Ectodermal cell (in vitro differentiated cells): ENCODE results near the gene ADCY5.

Source experiments
- H3K27ac ChIP-seq: 2 replicates; pipeline ENCODE4 v1.7.0; 2013; ENCODE audit warnings: mild to moderate bottlenecking, low read depth, low read length; ENCODE audit not compliant: insufficient read depth, poor library complexity, severe bottlenecking
- H3K27me3 ChIP-seq: 2 replicates; pipeline ENCODE4 v1.7.0; 2013; ENCODE audit warnings: mild to moderate bottlenecking, low read length; ENCODE audit not compliant: insufficient read depth, control insufficient read depth, poor library complexity, severe bottlenecking
- H3K36me3 ChIP-seq: one replicate; pipeline ENCODE4 v1.7.0; 2013; ENCODE audit warnings: low read length; ENCODE audit not compliant: control insufficient read depth, insufficient read depth
- H3K4me1 ChIP-seq: one replicate; pipeline ENCODE4 v1.7.0; 2013; ENCODE audit warnings: low read length; ENCODE audit not compliant: control insufficient read depth, insufficient read depth
- H3K4me3 ChIP-seq: 2 replicates; pipeline ENCODE4 v1.7.0; 2013; ENCODE audit warnings: low read depth, low read length, control low read depth; ENCODE audit not compliant: insufficient read depth
- H3K9me3 ChIP-seq: 2 replicates; pipeline ENCODE4 v1.7.0; 2013; ENCODE audit warnings: mild to moderate bottlenecking, low read length, moderate library complexity; ENCODE audit not compliant: control insufficient read depth
- WGBS, 2 experiments: methylation state at CpG; one replicate each; pipeline ENCODE4 v1.1.7; 2013; ENCODE audit warnings: missing lambda C conversion rate in 2 of 2; 5-methylcytosine and 5-hydroxymethylcytosine counted together

The ADCY5 gene

DNA sequence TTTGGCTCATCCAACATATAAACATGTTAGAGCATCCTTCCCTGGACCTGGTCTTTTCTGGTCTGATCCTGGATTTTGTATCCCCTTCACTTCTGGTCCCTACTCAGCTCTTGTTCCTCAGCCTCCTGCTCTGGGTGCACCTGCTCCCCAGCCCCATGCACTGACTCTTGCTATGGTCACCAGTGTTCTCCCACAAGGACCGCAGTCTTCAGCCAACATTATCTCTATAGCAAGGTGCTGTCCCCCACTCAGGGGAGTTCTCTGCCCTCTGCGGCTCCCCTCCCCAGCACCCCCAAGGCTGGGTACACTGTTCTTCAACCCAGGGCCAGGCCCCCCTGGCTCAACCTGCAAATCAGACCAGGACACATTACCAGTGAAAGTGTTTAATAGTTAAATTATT is 167.0 kb downstream of the ADCY5 start:
- Histone ChIP-seq H3K27ac (no peak overlapping the region), H3K36me3 (no peaks in the 10 kb centered on the region), H3K4me1 (no peaks in the 10 kb centered on the region), H3K4me3 (no peak overlapping the region), H3K27me3 (no peaks in the 10 kb centered on the region), H3K9me3 (no peaks in the 10 kb centered on the region)
- WGBS, 2 experiments: 91 to 98% methylated on average over 2 of the region's 2 CpGs

DNA sequence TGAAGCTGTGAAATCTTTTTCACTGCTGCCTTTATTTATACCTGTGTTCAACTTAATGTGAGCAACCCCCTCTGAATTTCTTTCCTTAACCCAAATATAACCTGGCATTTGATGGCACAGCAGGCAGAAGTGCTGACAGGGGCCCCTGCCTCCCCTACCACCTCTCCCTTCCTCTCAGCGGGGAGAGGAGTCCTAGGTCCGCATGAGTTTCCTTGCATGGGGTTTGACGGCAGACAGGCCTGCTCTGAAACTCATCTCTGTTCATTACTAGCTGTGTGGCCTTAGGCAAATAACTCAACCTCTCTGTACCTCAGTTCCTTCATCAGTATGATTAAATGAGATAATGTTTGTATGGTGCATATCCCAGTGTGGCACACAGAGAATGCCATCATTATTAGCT is 167.5 kb downstream of the ADCY5 start:
- WGBS, 2 experiments: 73 to 78% methylated on average over 3 of the region's 3 CpGs
- Histone ChIP-seq H3K36me3 (no peaks in the 10 kb centered on the region), H3K4me1 (no peaks in the 10 kb centered on the region), H3K27ac (no peak overlapping the region), H3K9me3 (no peaks in the 10 kb centered on the region), H3K4me3 (no peak overlapping the region), H3K27me3 (no peaks in the 10 kb centered on the region)

DNA sequence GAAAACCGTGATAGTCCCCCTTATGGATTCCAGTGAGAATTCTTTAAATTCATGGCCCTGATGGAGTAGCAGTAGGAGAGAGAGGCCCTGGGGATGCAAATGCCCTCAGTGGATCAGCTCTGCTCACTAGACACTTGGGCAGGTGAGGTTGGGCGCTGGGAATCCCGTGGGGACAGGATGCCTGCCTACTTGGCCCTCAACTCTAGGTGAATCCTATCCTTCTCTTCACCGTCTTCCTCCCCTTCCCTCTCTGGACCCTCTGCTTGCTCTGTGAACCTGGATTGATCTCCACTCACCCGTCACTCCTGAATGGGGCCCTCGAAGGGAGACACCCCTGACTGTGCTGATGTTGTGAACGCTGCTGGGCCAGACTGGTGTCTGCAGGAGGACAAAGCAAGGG is 169.8 kb downstream of the ADCY5 start:
- 83 to 91% methylated on average over 7 of the region's 7 CpGs for whole genome bisulfite sequencing, 2 experiments

DNA sequence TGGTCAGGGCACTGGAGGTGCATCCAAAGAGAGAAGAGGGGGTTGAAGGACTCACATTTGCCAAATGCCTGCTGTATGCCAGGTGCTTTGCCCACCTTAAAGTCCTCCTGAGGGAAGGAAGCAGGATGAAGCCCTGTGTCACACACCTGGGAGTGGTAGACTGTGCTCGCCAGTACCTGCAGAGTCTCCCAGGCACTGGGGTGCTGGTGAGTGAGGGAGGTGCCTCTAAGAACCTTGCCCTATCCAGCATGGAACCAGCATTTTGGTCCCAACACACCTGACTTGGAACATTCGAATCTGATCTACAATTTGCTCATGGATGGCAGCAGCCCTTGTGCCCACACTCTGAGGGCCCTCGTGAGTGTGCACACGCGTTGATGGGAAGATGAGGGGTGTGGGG is 170.4 kb downstream of the ADCY5 start:
- no peaks in the 10 kb centered on the region for H3K9me3 ChIP-seq
- H3K36me3 ChIP-seq: no peaks in the 10 kb centered on the region
- no peak overlapping the region for H3K27ac ChIP-seq
- no peak overlapping the region for H3K4me3 ChIP-seq
- WGBS, 2 experiments: 90 to 91% methylated on average over 5 of the region's 5 CpGs
- H3K4me1 ChIP-seq: no peaks in the 10 kb centered on the region
- no peaks in the 10 kb centered on the region for H3K27me3 ChIP-seq

More for the DNA sequence above, 169.8 kb downstream of the ADCY5 start:
- Histone ChIP-seq H3K36me3 (no peaks in the 10 kb centered on the region), H3K4me3 (no peak overlapping the region), H3K27ac (no peak overlapping the region), H3K9me3 (no peaks in the 10 kb centered on the region), H3K27me3 (no peaks in the 10 kb centered on the region), H3K4me1 (no peaks in the 10 kb centered on the region)

DNA sequence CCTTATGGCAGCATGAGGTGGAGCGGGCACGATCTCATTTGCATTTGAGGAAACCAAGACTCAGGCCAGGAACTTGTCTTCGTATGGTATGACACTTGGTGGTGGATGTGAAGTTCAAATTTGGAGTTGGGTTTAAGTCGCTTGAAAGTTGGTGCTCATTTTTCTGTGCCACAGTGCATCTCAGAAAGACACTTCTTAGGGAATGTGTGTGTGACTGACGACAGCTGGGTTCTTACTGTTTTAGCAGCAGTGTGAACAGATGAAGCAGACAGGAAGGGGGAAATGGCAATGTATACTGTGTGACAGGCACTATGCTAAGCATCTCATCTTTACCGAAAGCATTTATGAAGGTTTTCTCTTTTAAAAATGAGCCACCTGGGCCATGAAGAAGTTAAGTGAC is 171.8 kb downstream of the ADCY5 start:
- 88 to 91% methylated on average over 6 of the region's 6 CpGs for WGBS, 2 experiments
- H3K27ac ChIP-seq: no peak overlapping the region
- H3K36me3 ChIP-seq: no peaks in the 10 kb centered on the region
- H3K4me3 ChIP-seq: no peak overlapping the region
- no peaks in the 10 kb centered on the region for H3K9me3 ChIP-seq
- H3K4me1 ChIP-seq: no peaks in the 10 kb centered on the region
- H3K27me3 ChIP-seq: no peaks in the 10 kb centered on the region

DNA sequence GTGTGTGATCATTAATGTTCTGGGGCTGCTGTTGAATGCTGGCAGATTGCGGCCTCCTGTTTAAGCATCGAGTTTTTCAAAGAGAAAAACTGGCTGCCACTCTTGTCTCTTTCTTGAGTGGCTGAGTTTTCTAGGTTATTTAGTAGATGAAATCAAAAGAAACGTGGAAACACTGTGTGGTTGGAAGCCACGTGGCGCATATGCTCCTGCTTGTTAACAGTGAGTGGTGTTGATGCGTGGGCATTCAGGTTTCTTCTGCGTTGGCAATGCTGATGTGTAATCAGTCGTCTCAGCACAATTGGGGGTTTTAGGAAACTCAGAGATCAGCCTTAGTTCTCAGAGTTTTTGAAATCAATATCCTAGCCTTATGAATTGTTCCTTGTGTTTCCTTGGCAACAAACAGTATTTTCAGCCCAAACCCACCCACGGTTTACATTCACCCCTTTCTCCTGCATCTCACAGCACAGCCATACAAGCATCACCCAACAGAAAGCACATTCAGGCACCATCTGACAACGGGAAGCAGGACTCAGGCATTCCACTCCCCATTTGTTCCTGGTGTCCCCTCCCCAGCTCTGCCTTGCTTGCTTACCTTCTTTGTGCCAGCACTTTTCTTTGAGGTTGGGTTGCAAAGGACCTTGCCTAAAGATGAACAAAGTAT is 172.4 kb downstream of the ADCY5 start:
- no peaks in the 10 kb centered on the region for H3K27me3 ChIP-seq
- H3K4me1 ChIP-seq: no peaks in the 10 kb centered on the region
- no peaks in the 10 kb centered on the region for H3K9me3 ChIP-seq
- no peak overlapping the region for H3K4me3 ChIP-seq
- WGBS, 2 experiments: 88 to 91% methylated on average over 10 of the region's 10 CpGs
- H3K27ac ChIP-seq: no peak overlapping the region
- no peaks in the 10 kb centered on the region for H3K36me3 ChIP-seq

DNA sequence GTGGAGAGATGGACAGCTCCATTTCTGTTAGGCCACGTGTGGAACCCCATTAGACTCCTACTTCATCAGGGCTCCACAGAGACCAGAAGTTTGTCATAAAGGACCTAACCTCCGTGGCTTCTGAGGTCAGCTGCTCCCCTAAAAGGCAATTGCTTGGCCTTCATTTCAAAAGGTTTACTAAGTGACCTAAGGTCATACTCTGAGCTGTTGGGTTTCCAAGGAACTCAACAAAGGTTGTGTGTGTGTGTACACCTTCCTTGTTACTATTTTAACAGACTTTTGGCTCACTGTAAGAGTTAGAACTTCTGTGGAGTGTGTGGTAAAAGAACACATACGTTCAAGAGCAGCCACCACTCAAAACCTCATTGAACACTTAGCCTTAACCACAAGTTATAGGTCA is 173.2 kb downstream of the ADCY5 start:
- WGBS, 2 experiments: 89 to 95% methylated on average over 3 of the region's 3 CpGs
- no peak overlapping the region for H3K27ac ChIP-seq
- no peaks in the 10 kb centered on the region for H3K27me3 ChIP-seq
- H3K36me3 ChIP-seq: no peaks in the 10 kb centered on the region
- H3K9me3 ChIP-seq: no peaks in the 10 kb centered on the region
- no peak overlapping the region for H3K4me3 ChIP-seq
- no peaks in the 10 kb centered on the region for H3K4me1 ChIP-seq

DNA sequence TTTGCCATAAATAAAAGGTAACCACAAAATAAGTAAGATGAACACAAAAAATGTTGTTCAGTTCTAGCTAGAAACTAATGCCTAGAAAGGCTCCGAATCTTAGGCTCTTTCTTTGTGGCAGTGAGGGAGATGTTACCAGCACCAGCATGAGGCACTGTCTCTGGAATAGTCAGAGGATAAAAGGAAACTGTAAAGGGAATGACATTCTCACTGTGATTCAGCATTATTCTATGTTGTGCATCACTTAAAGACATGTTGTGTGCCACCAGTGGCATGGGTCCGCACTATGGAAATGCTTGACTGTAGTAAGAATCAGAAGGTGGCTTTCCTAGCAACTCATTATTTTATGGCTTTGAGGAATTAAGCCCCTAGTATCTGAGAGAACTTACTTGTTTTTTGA is 176.3 kb downstream of the ADCY5 start:
- Histone ChIP-seq H3K27ac (no peak overlapping the region), H3K9me3 (no peaks in the 10 kb centered on the region), H3K36me3 (no peaks in the 10 kb centered on the region), H3K4me1 (no peaks in the 10 kb centered on the region), H3K4me3 (no peak overlapping the region), H3K27me3 (no peaks in the 10 kb centered on the region)
- WGBS, 2 experiments: 90 to 94% methylated on average over 2 of the region's 2 CpGs

DNA sequence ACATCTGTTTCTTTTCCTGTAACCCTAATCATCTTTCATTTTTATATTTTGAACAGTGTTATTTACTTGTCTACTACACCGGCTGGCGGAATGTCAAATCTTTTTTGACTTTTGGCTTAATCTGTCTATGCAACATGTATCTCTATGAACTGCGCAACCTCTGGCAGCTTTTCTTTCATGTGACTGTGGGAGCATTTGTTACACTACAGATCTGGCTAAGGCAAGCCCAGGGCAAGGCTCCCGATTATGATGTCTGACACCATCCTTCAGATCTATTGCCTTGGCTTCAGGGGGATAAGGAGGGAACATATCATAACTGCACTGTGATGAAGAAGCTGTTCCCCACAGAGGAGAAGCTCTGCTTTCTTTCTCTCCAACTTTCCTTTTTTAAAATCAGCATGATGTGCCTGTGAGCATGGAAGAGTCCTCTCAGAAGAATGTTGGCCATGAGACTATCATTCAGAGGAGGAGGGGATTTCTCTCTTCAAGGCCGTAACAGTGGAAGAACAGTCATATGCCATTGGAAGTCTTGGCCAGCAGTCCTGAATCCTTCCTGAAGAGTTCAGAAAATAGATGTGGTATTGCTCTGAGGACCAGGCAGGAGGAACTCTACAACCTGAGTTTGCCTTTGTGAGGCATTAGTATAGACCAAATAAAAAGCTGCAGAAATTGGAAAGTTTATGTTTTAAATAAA is 177.3 kb downstream of the ADCY5 start:
- Histone ChIP-seq H3K27me3 (no peaks in the 10 kb centered on the region), H3K4me1 (no peaks in the 10 kb centered on the region), H3K4me3 (no peak overlapping the region), H3K36me3 (no peaks in the 10 kb centered on the region), H3K9me3 (no peaks in the 10 kb centered on the region), H3K27ac (no peak overlapping the region)
- WGBS, 2 experiments: 77 to 79% methylated on average over 5 of the region's 5 CpGs

DNA sequence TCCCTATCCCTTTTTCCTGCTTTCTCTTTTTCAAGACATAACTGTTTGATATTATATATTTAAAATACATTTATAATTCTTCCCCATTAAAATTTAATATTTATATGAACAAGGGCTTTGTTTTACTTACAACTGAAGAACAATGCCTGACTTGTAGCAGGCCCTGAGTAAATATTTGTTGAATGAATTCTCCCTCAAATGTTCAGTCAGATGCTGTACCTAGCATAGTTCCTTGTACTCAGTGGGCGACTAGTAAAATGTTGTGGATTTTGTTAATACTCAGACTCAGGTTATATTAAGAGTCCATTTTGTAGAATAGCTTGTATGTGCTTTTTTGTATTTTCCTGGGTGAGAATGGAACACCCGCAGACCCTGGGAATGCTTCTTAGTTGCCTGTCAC is 178.1 kb downstream of the ADCY5 start:
- no peak overlapping the region for H3K27ac ChIP-seq
- H3K36me3 ChIP-seq: no peaks in the 10 kb centered on the region
- no peaks in the 10 kb centered on the region for H3K4me1 ChIP-seq
- no peaks in the 10 kb centered on the region for H3K27me3 ChIP-seq
- H3K9me3 ChIP-seq: no peaks in the 10 kb centered on the region
- H3K4me3 ChIP-seq: no peak overlapping the region
- WGBS, 2 experiments: 93 to 98% methylated on average over 2 of the region's 2 CpGs
